22Rv1 (cell line): ENCODE results near the gene PPP1R2B.

ENCODE experiments used
- ZFX ChIP-seq: fragments of 450-650 bp; IDR thresholded peaks from 2 replicates; pipeline ENCODE4 v1.6.1; 2017; ENCODE audit warnings: antibody characterized with exemption, borderline replicate concordance
- TF ChIP-seq, protein P1 (sequence below): fragments of 450-650 bp; IDR thresholded peaks from 2 replicates; pipeline ENCODE4 v1.5.1; 2017; ENCODE audit warnings: mild to moderate bottlenecking

GRCh38 chr5:156835905-156836304 lies 14.2 kb upstream of the PPP1R2B start:
- no peak for TF ChIP-seq ZFX
- TF ChIP-seq, protein P1, sequence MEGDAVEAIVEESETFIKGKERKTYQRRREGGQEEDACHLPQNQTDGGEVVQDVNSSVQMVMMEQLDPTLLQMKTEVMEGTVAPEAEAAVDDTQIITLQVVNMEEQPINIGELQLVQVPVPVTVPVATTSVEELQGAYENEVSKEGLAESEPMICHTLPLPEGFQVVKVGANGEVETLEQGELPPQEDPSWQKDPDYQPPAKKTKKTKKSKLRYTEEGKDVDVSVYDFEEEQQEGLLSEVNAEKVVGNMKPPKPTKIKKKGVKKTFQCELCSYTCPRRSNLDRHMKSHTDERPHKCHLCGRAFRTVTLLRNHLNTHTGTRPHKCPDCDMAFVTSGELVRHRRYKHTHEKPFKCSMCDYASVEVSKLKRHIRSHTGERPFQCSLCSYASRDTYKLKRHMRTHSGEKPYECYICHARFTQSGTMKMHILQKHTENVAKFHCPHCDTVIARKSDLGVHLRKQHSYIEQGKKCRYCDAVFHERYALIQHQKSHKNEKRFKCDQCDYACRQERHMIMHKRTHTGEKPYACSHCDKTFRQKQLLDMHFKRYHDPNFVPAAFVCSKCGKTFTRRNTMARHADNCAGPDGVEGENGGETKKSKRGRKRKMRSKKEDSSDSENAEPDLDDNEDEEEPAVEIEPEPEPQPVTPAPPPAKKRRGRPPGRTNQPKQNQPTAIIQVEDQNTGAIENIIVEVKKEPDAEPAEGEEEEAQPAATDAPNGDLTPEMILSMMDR: peak; percentile 34
